DMS79 treated with DMSO at 0.1 percent for 48 hours (cell line): ENCODE results near the gene TRUB2.
A peak's percentile ranks its signal among the peaks of the same experiment; 100 is the strongest.
"Not testable (repeated sequence)": the region's sequence is repeated elsewhere in the genome, so short reads cannot be mapped to it uniquely, and the experiment has no call there.

ENCODE experiments used
- DNase-seq: peaks from one replicate; lab custom pipeline; 2025; lab: John Stamatoyannopoulos, UW

Gene TRUB2

GRCh38 chr9:128340691-128341434 lies 18.6 kb upstream of the TRUB2 start:
- DNase-seq, result no peak

GRCh38 chr9:128339761-128340690 lies 17.8 kb upstream of the TRUB2 start, which contains the start of gene SLC27A4:
SLC27A4 (plus strand) TSS chr9:128340527; CDS start chr9:128343133, 2,606 bp downstream.
- peak; percentile 61 for DNase-seq

- DNase-seq, result not testable (repeated sequence)
Measured at GRCh38 chr9:128338852-128339614, 16.8 kb upstream of the TRUB2 start.

GRCh38 chr9:128337936-128338335 lies 15.7 kb upstream of the TRUB2 start:
- DNase-seq, result no peak

- DNase-seq, result no peak
Measured at GRCh38 chr9:128335914-128336313, 13.7 kb upstream of the TRUB2 start.

GRCh38 chr9:128335161-128335560 lies 12.9 kb upstream of the TRUB2 start:
- DNase-seq, result no peak

GRCh38 chr9:128333451-128333869 lies 11.2 kb upstream of the TRUB2 start:
- no peak for DNase-seq

GRCh38 chr9:128325629-128326028 lies 3.4 kb upstream of the TRUB2 start:
- DNase-seq, result no peak

GRCh38 chr9:128324401-128324800 lies 2.2 kb upstream of the TRUB2 start:
- DNase-seq, result no peak

- DNase-seq, result no peak
Measured at GRCh38 chr9:128323791-128324190, 1.5 kb upstream of the TRUB2 start.

- no peak for DNase-seq
Measured at GRCh38 chr9:128323212-128323730, 1.0 kb upstream of the TRUB2 start.

- DNase-seq, result no peak
Measured at GRCh38 chr9:128321879-128322403, 306 bp downstream of the TRUB2 start.

GRCh38 chr9:128321343-128321742 lies 904 bp downstream of the TRUB2 start:
- DNase-seq, result no peak

GRCh38 chr9:128317629-128318028 lies 4.6 kb downstream of the TRUB2 start:
- no peak for DNase-seq

GRCh38 chr9:128316421-128316820 lies 5.8 kb downstream of the TRUB2 start:
- no peak for DNase-seq

GRCh38 chr9:128314697-128315096 lies 7.5 kb downstream of the TRUB2 start:
- DNase-seq, result no peak

- DNase-seq, result no peak
Measured at GRCh38 chr9:128310461-128310860, 11.8 kb downstream of the TRUB2 start.

GRCh38 chr9:128309551-128309950 lies 12.7 kb downstream of the TRUB2 start:
- DNase-seq, result no peak

- no peak for DNase-seq
Measured at GRCh38 chr9:128304971-128305288, 17.3 kb downstream of the TRUB2 start.

- no peak for DNase-seq
Measured at GRCh38 chr9:128304136-128304970, 17.9 kb downstream of the TRUB2 start.
